Mucosa of descending colon (tissue), 3 donors: ENCODE results near the gene AIM2. TPM values are rescaled to one million over a fixed set of nuclear protein-coding genes. Genes with fewer than 3 reads are reported as not detected.

ENCODE experiments used
- ATAC-seq: fragments of 200-7000 bp; cut with Tn5 transposase; one replicate; pipeline ENCODE4 v1.9.1; 2020; ENCODE audit warnings: mild to moderate bottlenecking, moderate library complexity
- DNase-seq, 3 donors: peaks; one replicate each; pipeline ENCODE4 v3.0.0-alpha.2; 2020
- H3K36me3 ChIP-seq: fragments of 200-600 bp; one replicate; pipeline ENCODE4 v1.8.0; 2021; ENCODE audit warnings: low read depth, mild to moderate bottlenecking
- H3K4me1 ChIP-seq: fragments of 200-600 bp; one replicate; pipeline ENCODE4 v1.8.0; 2021; ENCODE audit warnings: low read depth, mild to moderate bottlenecking
- H3K4me3 ChIP-seq: fragments of 200-600 bp; one replicate; pipeline ENCODE4 v1.8.0; 2021; ENCODE audit warnings: mild to moderate bottlenecking
- H3K9me3 ChIP-seq: fragments of 200-600 bp; one replicate; pipeline ENCODE4 v1.8.0; 2021; ENCODE audit warnings: mild to moderate bottlenecking
- CTCF ChIP-seq: fragments of 200-600 bp; IDR thresholded peaks from one replicate; pipeline ENCODE4 v1.8.0; 2022; ENCODE audit warnings: antibody characterized with exemption, mild to moderate bottlenecking
- intact Hi-C, 2 donors: fragments of 100-400 bp; cut with DNase I in 1 of 2; cut with micrococcal nuclease in 1 of 2; formaldehyde crosslinking; loops; one replicate each; pipeline versions ENCODE4 v1.11.0 to v1.11.1; 2022; cut with DNase I, micrococcal nuclease
- long read RNA-seq, 2 donors: library from polyadenylated mRNA; unstranded; transcript quantifications; one replicate each; pipeline ENCODE4 v2.0.0, GENCODE V29; 2019 to 2021
- total RNA-seq, 3 donors: library from RNA; stranded (reverse); fragmentation: NEBNext Ultra II Directional in 2 of 3; extraction: Animal tissue kit (Norgen Biotek cat#: 25700) in 2 of 3; gene quantifications; one replicate each; pipeline versions ENCODE4 v1.2.1 to v1.2.4, GENCODE V29; 2021 to 2023
- donor health status: DM: no; HTN: no; CAD: no; lungs with moderate emphysema.
- donor health status: DM: no; HTN: no; CAD: no.
- donor health status: DM: no; HTN: yes; CAD: no.

Gene AIM2
- total RNA-seq: 1 to 10 TPM in 1 of 3 donors, under 1 TPM in 2; 0.38 to 1.0 (median 0.61) TPM
- long read RNA-seq, donor 1: 0 reads
- long read RNA-seq, donor 2: 0 reads

- intact Hi-C loops: no loop called here
- no peak within 1 kb of the TSS for H3K4me3 ChIP-seq
- no peaks in the 10 kb centered on the region for H3K36me3 ChIP-seq
- DNase-seq (peak in 1 of 3 donors; percentile 29), ATAC-seq (peak; percentile 86)
- no peaks in the 10 kb centered on the region for H3K4me1 ChIP-seq
- TF ChIP-seq CTCF: no peak
- no peaks in the 10 kb centered on the region for H3K9me3 ChIP-seq
These were observed at the start of gene AIM2 for GRCh38 chr1:159076438-159077119. AIM2 (minus strand) TSS chr1:159076766; CDS start chr1:159073499, 3,267 bp downstream.

GRCh38 chr1:159123587-159123986 is 47.0 kb upstream of the AIM2 start:
- Histone ChIP-seq H3K4me1 (no peaks in the 10 kb centered on the region), H3K4me3 (no peak overlapping the region), H3K36me3 (no peaks in the 10 kb centered on the region), H3K9me3 (no peaks in the 10 kb centered on the region)
- no peak for TF ChIP-seq CTCF
- ATAC-seq (no peak), DNase-seq (no peak)
- intact Hi-C loops: no loop called here

- no peak for TF ChIP-seq CTCF
- ATAC-seq: no peak
- Histone ChIP-seq H3K4me1 (no peaks in the 10 kb centered on the region), H3K36me3 (no peaks in the 10 kb centered on the region), H3K4me3 (no peak overlapping the region), H3K9me3 (no peaks in the 10 kb centered on the region)
- intact Hi-C loops: no loop called here
- no peak for DNase-seq
These were observed 45.5 kb upstream of the AIM2 start for GRCh38 chr1:159122005-159122621.

- H3K36me3 ChIP-seq: no peaks in the 10 kb centered on the region
- no peaks in the 10 kb centered on the region for H3K9me3 ChIP-seq
- ATAC-seq (no peak), DNase-seq (no peak)
- no peak for TF ChIP-seq CTCF
- no peak overlapping the region for H3K4me3 ChIP-seq
- intact Hi-C loops: no loop called here
- H3K4me1 ChIP-seq: no peaks in the 10 kb centered on the region
These were observed 45.0 kb upstream of the AIM2 start for GRCh38 chr1:159121526-159121925.

- Histone ChIP-seq H3K4me3 (no peak overlapping the region), H3K9me3 (no peaks in the 10 kb centered on the region), H3K36me3 (no peaks in the 10 kb centered on the region), H3K4me1 (no peaks in the 10 kb centered on the region)
- no peak for TF ChIP-seq CTCF
- no peak for DNase-seq
- no peak for ATAC-seq
- intact Hi-C loops: no loop called here
These were observed 43.8 kb upstream of the AIM2 start for GRCh38 chr1:159120317-159120716.
